HepG2 (cell line): Measurements from ENCODE around the gene HMMR. TPM values are rescaled to one million over a fixed set of nuclear protein-coding genes. Genes with fewer than 3 reads are reported as not detected.

Experiments
- AGO2 ChIP-seq: fragments of 200-400 bp; formaldehyde crosslinking; optimal IDR thresholded peaks from 2 replicates; pipeline ENCODE3; 2017; ENCODE audit warnings: mild to moderate bottlenecking, low read depth, low read length, moderate library complexity
- CBX2 ChIP-seq, 2 experiments: fragments of 200-600 bp in 1 of 2; sonication (generic); formaldehyde crosslinking in 1 of 2; IDR thresholded peaks; 2 replicates each; pipeline versions ENCODE4 v1.7.0 to v1.8.1; 2018 to 2022; ENCODE audit warnings: low read depth in 2 of 2, low read length in 1 of 2, mild to moderate bottlenecking in 1 of 2, missing genetic modification reagents in 1 of 2
- FLYWCH1 ChIP-seq: sonication (generic); formaldehyde crosslinking; IDR thresholded peaks from 2 replicates; pipeline ENCODE4 v1.8.1; 2023; ENCODE audit warnings: mild to moderate bottlenecking, missing genetic modification reagents
- GLI4 ChIP-seq: sonication (generic); formaldehyde crosslinking; IDR thresholded peaks from 2 replicates; pipeline ENCODE4 v1.5.1; 2020; ENCODE audit warnings: missing genetic modification reagents, mild to moderate bottlenecking, moderate library complexity, borderline replicate concordance
- GZF1 ChIP-seq: sonication (generic); formaldehyde crosslinking; IDR thresholded peaks from 2 replicates; pipeline ENCODE4 v1.5.1; 2020; ENCODE audit warnings: mild to moderate bottlenecking, missing genetic modification reagents
- IKZF4 ChIP-seq: sonication (generic); formaldehyde crosslinking; IDR thresholded peaks from 2 replicates; pipeline ENCODE4 v1.5.1; 2020; ENCODE audit warnings: borderline replicate concordance, mild to moderate bottlenecking, low read depth, missing genetic modification reagents; ENCODE audit errors: not compliant biosample characterization
- KLF6 ChIP-seq: IDR thresholded peaks from 2 replicates; pipeline ENCODE4 v1.8.0; 2016; ENCODE audit warnings: missing biosample characterization, missing genetic modification reagents
- ONECUT2 ChIP-seq: sonication (generic); formaldehyde crosslinking; IDR thresholded peaks from 2 replicates; pipeline ENCODE4 v1.4.0; 2020; ENCODE audit warnings: missing genetic modification reagents
- PTBP1 ChIP-seq: fragments of 200-400 bp; formaldehyde crosslinking; IDR thresholded peaks from 2 replicates; pipeline ENCODE4 v1.6.1; 2018; ENCODE audit warnings: low read length, low read depth; ENCODE audit not compliant: poor library complexity, severe bottlenecking
- SMARCE1 ChIP-seq: fragments of 450-650 bp; IDR thresholded peaks from 2 replicates; pipeline ENCODE4 v1.6.1; 2017; ENCODE audit warnings: borderline replicate concordance
- SMYD3 ChIP-seq: sonication (generic); formaldehyde crosslinking; IDR thresholded peaks from 2 replicates; pipeline ENCODE4 v1.8.1; 2023; ENCODE audit warnings: mild to moderate bottlenecking, missing genetic modification reagents
- SUZ12 ChIP-seq: fragments of 150-350 bp; IDR thresholded peaks from 2 replicates; pipeline ENCODE4 v1.6.1; 2014; ENCODE audit warnings: low read depth, low read length
- TBX2 ChIP-seq: sonication (generic); formaldehyde crosslinking; IDR thresholded peaks from 2 replicates; pipeline ENCODE4 v1.5.0; 2020; ENCODE audit warnings: missing genetic modification reagents, mild to moderate bottlenecking, borderline replicate concordance
- TSC22D2 ChIP-seq: sonication (generic); formaldehyde crosslinking; IDR thresholded peaks from 2 replicates; pipeline ENCODE4 v1.5.1; 2020; ENCODE audit warnings: missing genetic modification reagents, mild to moderate bottlenecking, borderline replicate concordance
- ZNF318 ChIP-seq: sonication (generic); formaldehyde crosslinking; IDR thresholded peaks from 2 replicates; pipeline ENCODE4 v1.4.0; 2020; ENCODE audit warnings: mild to moderate bottlenecking, missing genetic modification reagents
- ZNF503 ChIP-seq: sonication (generic); formaldehyde crosslinking; IDR thresholded peaks from 2 replicates; pipeline ENCODE4 v1.4.0; 2020; ENCODE audit warnings: missing genetic modification reagents
- ZNF83 ChIP-seq: sonication (generic); formaldehyde crosslinking; IDR thresholded peaks from 2 replicates; pipeline ENCODE4 v1.4.0; 2020; ENCODE audit warnings: missing genetic modification reagents, mild to moderate bottlenecking, borderline replicate concordance
- polyA plus RNA-seq, 8 experiments: library from polyadenylated mRNA; depleted of rRNA in 3 of 8; stranded (reverse) in 7 of 8; unstranded in 1 of 8; fragments of >200 nt; fragmentation: Illumina TruSeq in 4 of 8; extraction: Trizol in 4 of 8; gene quantifications; 2 replicates each; pipeline versions ENCODE4 v1.2.1 to v1.2.3, GENCODE V29; 2011 to 2016; ENCODE audit warnings: low read depth in 4 of 8, missing spikeins in 1 of 8, mixed read lengths in 1 of 8; ENCODE audit not compliant: insufficient read depth in 1 of 8
- total RNA-seq, 5 experiments: library from RNA; depleted of rRNA; stranded (reverse); fragments of >200 nt; fragmentation: Illumina TruSeq; extraction: Trizol; gene quantifications; 2 replicates each; pipeline ENCODE4 v1.2.3, GENCODE V29; 2016; ENCODE audit warnings: low read depth in 1 of 5
- TF ChIP-seq, protein P1 (sequence below): IDR thresholded peaks from 2 replicates; pipeline ENCODE4 v1.6.1; 2016; ENCODE audit warnings: control low read depth

The HMMR gene
- total and polyA plus RNA-seq, 2 of the 13 experiments (the other 11 are each of a cell fraction or from before 2014, with no cell fraction given): 8.5 to 48.3 TPM

DNA sequence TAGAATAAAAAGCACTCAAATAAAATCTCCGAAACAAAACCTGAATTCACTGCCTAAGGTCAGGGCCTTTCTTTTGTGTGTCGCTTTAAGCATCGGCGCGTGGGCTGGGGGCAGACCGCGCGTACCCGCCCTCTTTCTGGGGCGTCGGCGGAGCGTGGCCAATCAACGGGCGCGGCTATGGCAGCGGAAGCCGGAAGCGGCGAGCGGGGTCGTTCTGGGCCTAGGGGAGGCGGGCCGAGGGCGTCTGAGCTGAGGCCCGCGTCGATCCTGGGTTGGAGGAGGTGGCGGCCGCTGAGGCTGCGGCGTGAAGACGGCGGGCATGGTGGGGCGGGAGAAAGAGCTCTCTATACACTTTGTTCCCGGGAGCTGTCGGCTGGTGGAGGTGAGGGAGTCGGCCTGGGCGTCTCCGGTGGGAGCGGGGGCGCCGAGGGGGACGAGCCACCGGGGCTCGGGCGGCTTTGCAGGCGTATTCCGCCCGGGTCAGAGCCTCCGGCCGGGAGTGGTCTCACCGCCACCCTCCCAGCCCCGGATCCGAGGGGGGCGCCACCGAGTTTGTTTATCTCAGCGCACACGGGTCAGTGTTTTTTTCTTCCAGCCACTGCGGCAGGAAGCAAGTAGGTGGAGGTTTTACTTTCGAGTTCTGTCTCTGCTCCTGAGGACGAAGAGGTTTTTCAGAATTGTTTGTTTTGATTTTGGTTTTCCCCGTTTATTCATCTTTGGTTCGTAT is 45.1 kb downstream of the HMMR start, which contains the start of gene MAT2B (continued):
- 0 out of 2 replicates have a peak, but pooled peaks have one; percentile 23 for TF ChIP-seq ZNF503 (CRISPR knock-in tag)
- TF ChIP-seq SMARCE1: no peak
- no peak for TF ChIP-seq IKZF4 (CRISPR knock-in tag)
- TF ChIP-seq GLI4: no peak; the same call in 1 of the 2 replicates
- no peak for TF ChIP-seq PTBP1
- TF ChIP-seq KLF6: peak; percentile 60; the same call in 1 of the 2 replicates
- peak; percentile 81 for TF ChIP-seq AGO2
- peak; percentile 28; the same call in 1 of the 2 replicates for TF ChIP-seq GZF1 (CRISPR knock-in tag)
- TF ChIP-seq, protein P1, sequence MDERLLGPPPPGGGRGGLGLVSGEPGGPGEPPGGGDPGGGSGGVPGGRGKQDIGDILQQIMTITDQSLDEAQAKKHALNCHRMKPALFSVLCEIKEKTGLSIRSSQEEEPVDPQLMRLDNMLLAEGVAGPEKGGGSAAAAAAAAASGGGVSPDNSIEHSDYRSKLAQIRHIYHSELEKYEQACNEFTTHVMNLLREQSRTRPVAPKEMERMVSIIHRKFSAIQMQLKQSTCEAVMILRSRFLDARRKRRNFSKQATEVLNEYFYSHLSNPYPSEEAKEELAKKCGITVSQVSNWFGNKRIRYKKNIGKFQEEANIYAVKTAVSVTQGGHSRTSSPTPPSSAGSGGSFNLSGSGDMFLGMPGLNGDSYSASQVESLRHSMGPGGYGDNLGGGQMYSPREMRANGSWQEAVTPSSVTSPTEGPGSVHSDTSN: no peak
- no peak for TF ChIP-seq FLYWCH1 (CRISPR knock-in tag)
- no peak for TF ChIP-seq TSC22D2 (CRISPR knock-in tag)
- TF ChIP-seq ZNF83 (CRISPR knock-in tag): peak; percentile 57; the same call in 1 of the 2 replicates
- TF ChIP-seq TBX2 (CRISPR knock-in tag): peak; percentile 37; the same call in 1 of the 2 replicates
- no peak for TF ChIP-seq SUZ12
- TF ChIP-seq ZNF318 (CRISPR knock-in tag): no peak
- TF ChIP-seq SMYD3 (CRISPR knock-in tag): 0 out of 2 replicates have a peak, but pooled peaks have one; percentile 44
- no peak for TF ChIP-seq CBX2 (IDR thresholded peaks at IDR 0.05; ENCODE audit: low read depth, low read length)
- no peak for TF ChIP-seq CBX2 (CRISPR knock-in tag; IDR thresholded peaks at IDR 0.05; ENCODE audit: low read depth)
- TF ChIP-seq ONECUT2 (CRISPR knock-in tag): no peak
